Stimulated activated CD4-positive, alpha-beta T cell treated with anti-CD3 and anti-CD28 coated beads, Interleukin-2, amount 100 ng/mL, for 24 hours (primary cell): ENCODE data around the gene PSMB2.

ENCODE experiments used
- DNase-seq, 2 donors: peaks; one replicate each; pipeline ENCODE4 v3.0.0-alpha.2; 2020

The PSMB2 gene

GRCh38 chr1:35555601-35556477 is 85.5 kb downstream of the PSMB2 start:
- DNase-seq, result no peak

DNA sequence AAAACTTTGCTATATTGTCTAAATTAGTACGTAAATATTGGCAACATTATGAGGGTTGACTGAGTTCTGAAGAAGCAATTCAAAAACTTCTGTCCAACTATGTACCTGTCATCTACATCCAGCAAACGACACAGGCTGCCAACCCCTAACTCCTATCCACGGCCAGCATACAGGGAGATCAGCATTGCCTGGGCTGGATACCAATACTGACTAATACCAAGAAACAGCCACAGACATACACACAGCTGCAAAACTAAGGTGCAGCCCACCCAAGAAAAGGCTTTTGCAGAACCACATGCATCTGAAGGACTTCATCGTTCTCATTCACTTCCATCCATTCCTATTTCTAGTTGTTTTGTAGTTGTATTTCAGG is 86.1 kb downstream of the PSMB2 start:
- DNase-seq, result no peak

DNA sequence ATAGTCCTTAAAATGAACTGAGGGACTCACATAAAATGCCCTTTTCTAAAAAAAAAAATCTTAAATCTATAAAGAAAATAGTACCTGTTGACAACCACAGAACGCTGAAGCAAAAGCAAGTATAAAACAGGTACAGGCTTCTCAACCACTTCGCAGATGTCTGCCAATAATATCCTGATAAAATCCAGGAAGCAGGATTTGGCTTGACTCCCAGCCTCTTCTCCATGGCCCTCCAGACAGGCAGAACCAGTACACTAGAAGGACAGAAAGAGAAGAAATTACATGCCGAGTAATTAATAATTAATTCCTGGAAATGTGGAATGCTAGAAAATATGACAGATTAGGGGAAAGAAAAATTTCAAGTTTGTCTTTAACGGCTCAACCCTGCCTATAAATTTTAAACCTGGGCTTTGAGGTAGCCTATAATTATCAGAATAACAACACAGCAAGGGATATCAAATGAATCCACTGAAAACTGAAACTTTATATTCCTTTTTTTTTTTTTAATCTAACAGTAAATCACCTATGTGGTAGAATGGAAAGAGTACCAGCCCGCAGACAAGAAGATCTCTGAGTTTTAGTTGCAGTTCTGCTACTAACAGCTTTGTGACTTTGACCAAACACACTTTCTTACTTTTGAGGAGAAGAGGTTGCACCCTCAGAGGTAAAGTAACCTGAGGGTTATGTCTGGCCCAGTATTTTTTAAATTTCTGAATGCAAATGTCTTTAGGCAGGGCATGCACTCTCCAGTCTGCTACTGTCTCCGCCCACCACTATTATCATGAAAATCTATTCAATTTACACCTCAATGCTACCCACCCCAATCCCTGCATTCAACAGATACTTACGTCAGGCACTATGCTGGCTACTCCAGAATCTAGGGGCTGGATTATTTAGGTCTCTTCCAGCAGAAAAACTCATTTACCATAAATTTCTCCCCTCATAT is 86.8 kb downstream of the PSMB2 start:
- no peak for DNase-seq

DNA sequence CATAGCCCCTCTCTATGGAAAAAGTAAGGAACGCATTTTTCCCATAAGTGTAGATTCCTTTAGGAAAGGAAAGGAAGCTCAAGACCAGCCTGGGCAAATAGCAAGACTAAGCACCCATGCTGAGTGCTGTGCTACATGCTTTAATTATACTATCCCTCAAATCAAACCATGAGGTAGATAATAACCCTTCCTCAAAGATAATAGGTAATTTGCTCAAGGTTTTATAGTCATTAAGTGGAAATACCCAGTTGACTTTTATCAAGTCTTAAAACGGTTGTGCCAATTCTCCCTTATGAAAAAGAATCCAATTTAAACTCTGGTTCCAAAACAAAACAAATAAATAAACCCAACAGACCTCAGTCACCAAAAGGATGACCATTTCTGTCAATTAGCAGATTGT is 87.5 kb downstream of the PSMB2 start:
- no peak for DNase-seq
